ENCODE data around the gene GRIK5. TPM values are rescaled to one million over a fixed set of nuclear protein-coding genes. Genes with fewer than 3 reads are reported as not detected.
"Not testable (repeated sequence)": the region's sequence is repeated elsewhere in the genome, so short reads cannot be mapped to it uniquely, and the experiment has no call there.

Gene GRIK5
- total RNA-seq, 1 experiment from 2014 or later = not detected

GRCh38 chr19:42065051-42065450, 5.0 kb downstream of the GRIK5 start:
- in situ Hi-C loops (cut with HindIII; ENCODE audit: low pct_unique_long_range_greater_than_20kb, low sequenced_read_pairs) = no loop called here
- DNase-seq (ENCODE audit: low read depth) = no peak

GRCh38 chr19:42064432-42064831, 5.6 kb downstream of the GRIK5 start:
- in situ Hi-C loops (cut with HindIII; ENCODE audit: low pct_unique_long_range_greater_than_20kb, low sequenced_read_pairs) = no loop called here
- DNase-seq (ENCODE audit: low read depth) = no peak

DNA sequence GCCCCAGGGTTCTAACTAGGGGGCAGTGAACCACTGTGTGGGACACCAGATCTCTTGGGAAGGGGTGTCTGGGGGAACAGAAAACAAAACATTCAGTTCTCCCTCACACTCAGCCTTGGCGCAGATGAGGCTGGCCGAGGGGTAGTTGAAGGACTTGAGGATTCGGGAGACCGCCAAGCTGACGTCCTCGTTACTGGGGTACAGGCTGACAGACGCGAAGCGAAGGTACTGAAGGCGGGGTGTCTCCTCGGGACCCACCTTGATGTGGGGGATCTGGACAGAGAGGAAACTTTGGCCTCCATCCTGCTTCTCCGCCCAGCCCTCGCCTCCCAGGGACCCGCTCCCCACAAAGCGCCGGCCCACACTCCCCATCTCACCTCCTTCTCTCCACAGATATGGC, 7.6 kb downstream of the GRIK5 start:
- in situ Hi-C loops (cut with HindIII; ENCODE audit: low pct_unique_long_range_greater_than_20kb, low sequenced_read_pairs) = no loop called here
- no peak for DNase-seq (ENCODE audit: low read depth)

DNA sequence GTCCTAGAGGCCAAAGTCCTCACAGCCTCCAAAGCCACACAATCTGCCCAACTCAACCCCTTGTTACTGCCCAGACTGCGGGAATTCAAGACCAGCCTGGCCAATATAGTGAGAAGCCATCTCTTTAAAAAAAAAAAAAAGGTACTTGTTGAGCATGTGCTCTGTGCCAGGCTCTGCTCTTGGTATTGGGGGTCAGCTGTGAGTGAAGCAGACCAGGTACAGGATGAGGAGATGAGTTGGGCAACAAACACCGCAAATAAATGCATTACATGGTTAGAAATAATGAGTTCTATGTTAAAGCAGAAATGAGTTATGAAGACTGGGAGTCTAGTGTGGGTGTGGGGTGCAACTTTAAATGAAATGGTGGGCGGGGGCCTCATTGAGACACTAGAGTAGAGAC, 9.9 kb downstream of the GRIK5 start:
- DNase-seq (ENCODE audit: low read depth) = no peak
- in situ Hi-C loops (cut with HindIII; ENCODE audit: low pct_unique_long_range_greater_than_20kb, low sequenced_read_pairs) = no loop called here

- no peak for DNase-seq (ENCODE audit: low read depth)
- in situ Hi-C loops (cut with HindIII; ENCODE audit: low pct_unique_long_range_greater_than_20kb, low sequenced_read_pairs) = no loop called here
Measured at GRCh38 chr19:42059196-42059595, 10.8 kb downstream of the GRIK5 start.

- in situ Hi-C loops (cut with HindIII; ENCODE audit: low pct_unique_long_range_greater_than_20kb, low sequenced_read_pairs) = no loop called here
- no peak for DNase-seq (ENCODE audit: low read depth)
Measured at GRCh38 chr19:42057846-42058245, 12.2 kb downstream of the GRIK5 start.

DNA sequence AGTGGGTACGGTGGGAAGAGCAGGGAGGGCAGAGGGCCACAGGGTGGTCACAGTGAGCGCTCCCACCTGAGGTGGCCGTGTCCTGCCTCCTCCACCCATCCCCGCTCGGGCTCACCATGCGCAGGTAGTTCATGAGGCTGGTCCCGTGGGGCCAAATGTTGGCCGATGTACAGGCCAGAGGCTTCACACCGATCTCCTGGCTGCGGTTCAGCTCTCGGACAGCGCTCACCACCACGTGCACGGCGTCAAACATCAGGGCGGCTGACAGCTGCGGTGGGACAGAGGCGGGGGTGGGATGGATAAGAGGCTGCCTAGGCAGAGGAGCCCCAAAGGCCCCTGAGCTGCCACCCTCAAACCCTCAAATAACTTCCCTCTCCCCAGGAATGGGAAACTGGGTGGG, 15.8 kb downstream of the GRIK5 start:
- in situ Hi-C loops (cut with HindIII; ENCODE audit: low pct_unique_long_range_greater_than_20kb, low sequenced_read_pairs) = no loop called here

DNA sequence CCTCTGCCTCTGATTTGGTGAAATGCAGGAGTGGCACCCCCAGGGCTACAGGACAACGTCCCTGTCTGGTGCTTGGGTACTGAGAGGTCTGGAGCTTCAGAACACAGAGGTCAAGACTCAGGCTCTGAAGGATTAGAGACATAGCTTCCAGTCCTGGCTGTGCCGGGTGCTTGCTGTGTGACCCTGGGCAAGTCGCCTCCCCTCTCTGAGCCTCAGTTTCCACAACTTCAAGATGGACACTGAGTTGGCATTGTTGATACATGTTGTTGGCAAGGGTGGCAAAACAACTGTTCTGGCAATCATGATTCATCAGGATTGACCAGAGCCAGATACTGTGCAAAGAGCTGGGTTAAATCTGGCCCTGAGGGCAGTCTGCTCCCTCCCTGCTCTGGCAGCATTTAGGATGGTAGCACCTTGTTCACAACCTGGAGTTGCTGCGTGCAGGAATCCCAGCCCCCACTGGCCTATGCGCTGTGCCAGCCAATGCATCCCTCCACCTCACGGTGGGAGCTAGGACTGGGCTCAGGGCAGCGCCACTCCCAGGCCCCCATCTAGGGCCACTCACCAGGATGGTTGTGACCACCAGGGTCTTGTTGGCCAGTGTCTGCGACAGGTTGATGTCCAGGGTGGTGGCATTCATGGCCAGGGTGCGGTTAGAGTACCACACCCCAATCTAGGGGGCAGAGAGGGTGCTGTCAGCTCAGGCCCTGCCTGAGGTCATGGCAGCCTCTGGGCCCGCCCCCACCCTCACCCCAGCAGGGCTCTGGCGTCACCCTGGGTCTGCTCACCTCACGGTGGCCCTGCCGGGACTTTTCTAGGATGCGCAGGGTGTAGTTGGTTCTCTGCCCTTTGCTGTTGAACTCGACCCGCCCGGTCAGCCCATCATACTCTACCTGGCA, 16.7 kb downstream of the GRIK5 start:
- no peak for DNase-seq (ENCODE audit: low read depth)
- in situ Hi-C loops (cut with HindIII; ENCODE audit: low pct_unique_long_range_greater_than_20kb, low sequenced_read_pairs) = no loop called here

More for the DNA sequence above, 15.8 kb downstream of the GRIK5 start:
- no peak for DNase-seq (ENCODE audit: low read depth)

GRCh38 chr19:42052241-42052863, 17.7 kb downstream of the GRIK5 start:
- in situ Hi-C loops (cut with HindIII; ENCODE audit: low pct_unique_long_range_greater_than_20kb, low sequenced_read_pairs) = no loop called here
- no peak for DNase-seq (ENCODE audit: low read depth)

DNA sequence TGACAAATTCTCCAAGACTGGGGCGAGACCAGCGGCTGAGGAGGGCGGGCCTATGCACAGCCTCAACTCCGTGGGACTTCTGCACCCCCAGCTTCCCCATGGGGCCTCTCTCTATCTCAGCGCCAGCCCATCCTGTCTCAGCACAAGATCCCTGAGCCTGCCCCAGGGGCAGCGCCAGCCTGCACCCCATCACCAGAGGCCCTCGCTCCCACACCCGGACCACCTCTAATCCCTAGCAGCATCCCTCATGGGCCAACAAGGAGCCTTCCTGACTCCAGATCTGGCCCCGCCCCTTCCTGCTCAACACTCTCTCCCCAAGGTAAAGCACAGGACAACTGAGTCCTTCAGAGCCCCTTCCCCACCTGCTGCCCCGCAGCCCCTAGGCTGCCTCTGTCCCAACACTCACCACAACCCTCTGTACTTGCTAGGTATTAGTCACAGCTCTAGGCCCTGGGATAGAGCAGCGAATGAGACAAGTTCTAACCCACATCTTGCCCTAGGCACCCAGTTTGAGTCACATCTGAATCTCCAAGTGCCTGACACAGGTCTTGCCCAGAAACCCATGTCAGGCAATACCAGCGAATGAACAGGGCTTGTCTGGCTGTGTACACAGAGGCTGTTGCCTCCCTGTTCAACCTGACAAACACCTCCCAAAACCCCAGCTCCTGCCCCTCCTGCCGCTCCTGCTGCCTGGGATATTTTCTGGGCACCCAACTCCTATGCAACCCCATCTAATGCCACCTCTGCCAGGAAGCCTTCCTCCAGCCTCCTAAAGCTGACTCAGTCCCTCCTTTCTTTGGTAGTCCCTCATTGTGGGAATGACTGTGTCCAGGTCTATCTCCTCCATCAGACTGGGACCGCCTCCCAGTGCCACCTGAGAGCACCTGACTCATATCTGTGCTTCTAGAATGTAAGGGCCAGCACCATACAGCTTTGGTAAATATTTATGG, 18.6 kb downstream of the GRIK5 start:
- in situ Hi-C loops (cut with HindIII; ENCODE audit: low pct_unique_long_range_greater_than_20kb, low sequenced_read_pairs) = no loop called here

GRCh38 chr19:42048992-42049391, 21.0 kb downstream of the GRIK5 start:
- in situ Hi-C loops (cut with HindIII; ENCODE audit: low pct_unique_long_range_greater_than_20kb, low sequenced_read_pairs) = no loop called here
- no peak for DNase-seq (ENCODE audit: low read depth)

More for the DNA sequence above, 18.6 kb downstream of the GRIK5 start:
- DNase-seq (ENCODE audit: low read depth) = peak; percentile 44

DNA sequence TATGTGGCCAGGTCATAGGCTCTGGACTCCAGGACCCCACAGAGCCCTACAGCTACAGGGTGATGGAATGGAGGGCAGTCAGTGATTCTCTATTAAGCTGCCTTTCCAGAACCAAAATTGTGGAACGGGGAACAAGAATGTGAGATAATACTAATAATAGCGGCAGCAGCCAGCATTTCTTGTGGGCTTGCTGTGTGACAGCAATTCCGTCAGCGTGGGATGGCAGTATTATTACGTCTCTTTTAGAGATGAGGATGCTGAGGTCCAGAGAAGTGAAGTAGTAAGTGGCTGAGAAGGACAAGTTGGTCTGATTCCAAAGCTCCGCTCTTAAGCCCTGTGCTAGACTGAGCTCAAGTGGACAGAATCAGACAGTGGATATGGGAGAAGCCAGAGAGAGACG, 24.4 kb downstream of the GRIK5 start:
- no peak for DNase-seq (ENCODE audit: low read depth)
- in situ Hi-C loops (cut with HindIII; ENCODE audit: low pct_unique_long_range_greater_than_20kb, low sequenced_read_pairs) = no loop called here

- in situ Hi-C loops (cut with HindIII; ENCODE audit: low pct_unique_long_range_greater_than_20kb, low sequenced_read_pairs) = no loop called here
- no peak for DNase-seq (ENCODE audit: low read depth)
Measured at GRCh38 chr19:42042455-42043170, 27.4 kb downstream of the GRIK5 start.

DNA sequence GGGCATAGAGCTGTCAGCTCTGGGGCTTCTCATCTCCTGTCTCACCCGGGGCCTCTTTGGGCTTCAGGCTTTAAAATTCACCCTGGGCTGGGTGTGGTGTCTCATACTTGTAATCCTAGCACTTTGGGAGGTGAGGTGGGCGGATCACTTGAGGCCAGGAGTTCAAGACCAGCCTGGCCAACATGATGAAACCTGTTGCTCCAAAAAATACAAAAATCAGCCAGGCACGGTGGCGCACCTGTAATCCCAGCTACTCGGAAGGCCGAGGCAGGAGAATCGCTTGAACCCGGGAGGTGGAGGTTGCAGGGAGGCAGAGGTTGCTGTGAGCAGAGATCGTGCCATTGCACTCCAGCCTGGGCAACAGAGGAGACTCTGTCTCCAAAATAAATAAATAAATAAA, 29.5 kb downstream of the GRIK5 start:
- in situ Hi-C loops (cut with HindIII; ENCODE audit: low pct_unique_long_range_greater_than_20kb, low sequenced_read_pairs); DNase-seq (ENCODE audit: low read depth): not testable (repeated sequence)

GRCh38 chr19:42040031-42040430, 30.0 kb downstream of the GRIK5 start:
- no peak for DNase-seq (ENCODE audit: low read depth)
- in situ Hi-C loops (cut with HindIII; ENCODE audit: low pct_unique_long_range_greater_than_20kb, low sequenced_read_pairs) = no loop called here

GRCh38 chr19:42038666-42039065, 31.3 kb downstream of the GRIK5 start:
- DNase-seq (ENCODE audit: low read depth) = peak; percentile 76
- in situ Hi-C loops (cut with HindIII; ENCODE audit: low pct_unique_long_range_greater_than_20kb, low sequenced_read_pairs) = no loop called here

GRCh38 chr19:42037649-42038048, 32.4 kb downstream of the GRIK5 start:
- in situ Hi-C loops (cut with HindIII; ENCODE audit: low pct_unique_long_range_greater_than_20kb, low sequenced_read_pairs) = no loop called here
- DNase-seq (ENCODE audit: low read depth) = no peak

Data from Caki2 (cell line).